K562 (cell line): ENCODE results near the gene SOX12. TPM values are rescaled to one million over a fixed set of nuclear protein-coding genes. Genes with fewer than 3 reads are reported as not detected.

Experiments
- ESRRB ChIP-seq: fragments of 250-450 bp; sonication (Bioruptor Pico); IDR thresholded peaks from 2 replicates; pipeline ENCODE4 v1.5.0; 2020; ENCODE audit warnings: mild to moderate bottlenecking, moderate library complexity, borderline replicate concordance
- HCFC1 ChIP-seq: IDR thresholded peaks from 2 replicates; pipeline ENCODE4 v1.6.1; 2012; ENCODE audit warnings: low read depth, low read length, improper control_type of control experiment
- MAFK ChIP-seq: IDR thresholded peaks from 2 replicates; pipeline ENCODE4 v1.6.1; 2011; ENCODE audit warnings: low read length, improper control_type of control experiment
- MAZ ChIP-seq, 2 experiments: fragments of 450-650 bp in 1 of 2; sonication (generic) in 1 of 2; formaldehyde crosslinking; IDR thresholded peaks in 1 of 2; conservative IDR thresholded peaks in 1 of 2; 2 replicates each; pipeline versions ENCODE4 v1.4.0 to v1.5.0; 2020; ENCODE audit warnings: mild to moderate bottlenecking in 1 of 2, missing genetic modification reagents in 1 of 2
- RAD21 ChIP-seq, 2 experiments: fragments of 250-450 bp in 1 of 2; fragments of 450-650 bp in 1 of 2; sonication (Bioruptor Pico) in 1 of 2; formaldehyde crosslinking in 1 of 2; IDR thresholded peaks in 1 of 2; conservative IDR thresholded peaks in 1 of 2; 2 replicates each; pipeline versions ENCODE4 v1.4.0 to v1.8.0; 2020 to 2022; ENCODE audit warnings: mild to moderate bottlenecking in 2 of 2, moderate library complexity in 1 of 2
- RB1 ChIP-seq: fragments of 450-650 bp; IDR thresholded peaks from 2 replicates; pipeline ENCODE4 v1.6.1; 2017; ENCODE audit warnings: low read depth, mild to moderate bottlenecking
- SP1 ChIP-seq: sonication (generic); formaldehyde crosslinking; IDR thresholded peaks from 2 replicates; pipeline ENCODE4 v1.8.1; 2022; ENCODE audit warnings: mild to moderate bottlenecking, missing genetic modification reagents
- ZNF778 ChIP-seq: fragments of 450-650 bp; formaldehyde crosslinking; IDR thresholded peaks from 2 replicates; pipeline ENCODE4 v1.4.0; 2020; ENCODE audit warnings: mild to moderate bottlenecking, moderate library complexity
- polyA plus RNA-seq, 8 experiments: library from polyadenylated mRNA; depleted of rRNA in 4 of 8; stranded (reverse) in 5 of 8; unstranded in 3 of 8; fragments of >200 nt; fragmentation: Nextera tagmentation in 2 of 8; fragmentation: Illumina TruSeq in 1 of 8; extraction: Ambion mirVana in 2 of 8; extraction: Trizol in 1 of 8; gene quantifications; 2 replicates each; pipeline versions ENCODE4 v1.2.1 to v1.2.3, GENCODE V29; 2011 to 2014; ENCODE audit warnings: inconsistent platforms in 1 of 8, missing spikeins in 1 of 8
- total RNA-seq, 7 experiments: library from RNA; depleted of rRNA in 6 of 7; stranded (reverse); fragments of >200 nt in 6 of 7; fragmentation: Illumina TruSeq in 2 of 7; extraction: Trizol in 2 of 7; gene quantifications; 2 replicates each; pipeline versions ENCODE4 v1.2.1 to v1.2.3, GENCODE V29; 2011 to 2021; ENCODE audit warnings: low replicate concordance in 1 of 7
- TF ChIP-seq, protein P1 (sequence below): sonication (generic); formaldehyde crosslinking; IDR thresholded peaks from 2 replicates; pipeline ENCODE4 v1.8.0; 2022; ENCODE audit warnings: mild to moderate bottlenecking, missing genetic modification reagents, borderline replicate concordance
- TF ChIP-seq, protein P2 (sequence below): fragments of 450-650 bp; formaldehyde crosslinking; IDR thresholded peaks from 2 replicates; pipeline ENCODE4 v1.4.0; 2020; ENCODE audit warnings: mild to moderate bottlenecking
- TF ChIP-seq, protein P3 (sequence below): fragments of 450-650 bp; formaldehyde crosslinking; IDR thresholded peaks from 2 replicates; pipeline ENCODE4 v1.4.0; 2020; ENCODE audit warnings: mild to moderate bottlenecking, moderate library complexity

Gene SOX12
- total and polyA plus RNA-seq, 9 of the 15 experiments (the other 6 are each of a cell fraction or from before 2014, with no cell fraction given), result 0.42 to 26.3 (median 2.6) TPM

DNA sequence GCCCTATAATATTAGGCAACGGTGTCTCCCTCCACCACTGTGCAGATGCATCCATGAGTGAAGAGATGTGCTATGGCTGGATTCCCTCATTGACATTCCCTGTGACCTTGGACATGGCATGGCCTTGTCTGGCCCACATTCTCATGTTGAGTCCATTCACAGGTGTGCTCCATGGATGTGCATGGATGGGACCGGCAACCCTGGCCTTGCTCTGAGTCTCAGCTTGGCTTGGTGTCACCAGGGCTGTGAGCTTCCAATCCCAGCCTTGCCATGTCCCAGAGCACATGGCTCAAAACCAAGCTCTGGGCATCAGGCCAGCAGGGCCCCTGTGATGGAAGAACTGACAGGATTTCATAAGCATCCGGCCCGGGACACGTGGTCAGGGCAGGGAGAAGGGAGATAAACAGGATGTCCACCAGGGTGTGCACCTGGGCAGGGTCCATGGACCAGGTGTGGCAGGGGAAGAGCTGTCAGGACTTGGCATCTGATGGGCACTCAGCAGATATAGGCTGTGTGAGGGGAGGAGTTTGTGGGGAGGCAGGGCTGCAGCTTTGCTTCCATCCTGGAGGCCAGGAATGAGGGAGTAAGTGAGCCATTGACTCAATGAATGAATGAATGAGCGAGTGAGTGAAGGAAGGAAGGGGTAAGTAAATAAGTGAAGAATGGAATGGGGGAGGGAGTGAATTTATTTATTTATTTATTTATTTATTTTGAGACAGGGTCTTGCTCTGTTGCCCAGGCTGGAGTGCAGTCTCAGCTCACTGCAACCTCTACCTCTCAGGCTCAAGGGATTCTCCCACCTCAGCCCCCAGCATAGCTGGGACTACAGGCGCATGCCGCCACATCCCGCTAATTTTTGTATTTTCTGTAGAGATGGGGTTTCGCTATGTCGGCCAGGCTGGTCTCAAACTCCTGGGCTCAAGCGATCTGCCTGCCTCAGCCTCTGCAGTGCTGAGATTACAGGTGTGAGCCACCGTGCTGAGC is 37.2 kb downstream of the SOX12 start (continued):
- TF ChIP-seq RAD21 (CRISPR knock-in tag; conservative IDR thresholded peaks at IDR 0.05 in 1 of 2, IDR thresholded peaks at IDR 0.05 in 1 of 2) (peak; percentile 55 to 64), ESRRB (CRISPR knock-in tag) (no peak), SP1 (CRISPR knock-in tag) (no peak), MAFK (no peak), HCFC1 (no peak), MAZ (CRISPR knock-in tag; conservative IDR thresholded peaks at IDR 0.05 in 1 of 2, IDR thresholded peaks at IDR 0.05 in 1 of 2) (0 out of 4 replicates have a peak, but pooled peaks of 1 of the 2 experiments have one; percentile 42), ZNF778 (CRISPR knock-in tag) (no peak), RB1 (no peak)
- TF ChIP-seq, protein P1, sequence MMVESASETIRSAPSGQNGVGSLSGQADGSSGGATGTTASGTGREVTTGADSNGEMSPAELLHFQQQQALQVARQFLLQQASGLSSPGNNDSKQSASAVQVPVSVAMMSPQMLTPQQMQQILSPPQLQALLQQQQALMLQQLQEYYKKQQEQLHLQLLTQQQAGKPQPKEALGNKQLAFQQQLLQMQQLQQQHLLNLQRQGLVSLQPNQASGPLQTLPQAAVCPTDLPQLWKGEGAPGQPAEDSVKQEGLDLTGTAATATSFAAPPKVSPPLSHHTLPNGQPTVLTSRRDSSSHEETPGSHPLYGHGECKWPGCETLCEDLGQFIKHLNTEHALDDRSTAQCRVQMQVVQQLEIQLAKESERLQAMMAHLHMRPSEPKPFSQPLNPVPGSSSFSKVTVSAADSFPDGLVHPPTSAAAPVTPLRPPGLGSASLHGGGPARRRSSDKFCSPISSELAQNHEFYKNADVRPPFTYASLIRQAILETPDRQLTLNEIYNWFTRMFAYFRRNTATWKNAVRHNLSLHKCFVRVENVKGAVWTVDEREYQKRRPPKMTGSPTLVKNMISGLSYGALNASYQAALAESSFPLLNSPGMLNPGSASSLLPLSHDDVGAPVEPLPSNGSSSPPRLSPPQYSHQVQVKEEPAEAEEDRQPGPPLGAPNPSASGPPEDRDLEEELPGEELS (CRISPR knock-in tag), result no peak
- TF ChIP-seq, protein P2, sequence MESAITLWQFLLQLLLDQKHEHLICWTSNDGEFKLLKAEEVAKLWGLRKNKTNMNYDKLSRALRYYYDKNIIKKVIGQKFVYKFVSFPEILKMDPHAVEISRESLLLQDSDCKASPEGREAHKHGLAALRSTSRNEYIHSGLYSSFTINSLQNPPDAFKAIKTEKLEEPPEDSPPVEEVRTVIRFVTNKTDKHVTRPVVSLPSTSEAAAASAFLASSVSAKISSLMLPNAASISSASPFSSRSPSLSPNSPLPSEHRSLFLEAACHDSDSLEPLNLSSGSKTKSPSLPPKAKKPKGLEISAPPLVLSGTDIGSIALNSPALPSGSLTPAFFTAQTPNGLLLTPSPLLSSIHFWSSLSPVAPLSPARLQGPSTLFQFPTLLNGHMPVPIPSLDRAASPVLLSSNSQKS, result no peak
- TF ChIP-seq, protein P3, sequence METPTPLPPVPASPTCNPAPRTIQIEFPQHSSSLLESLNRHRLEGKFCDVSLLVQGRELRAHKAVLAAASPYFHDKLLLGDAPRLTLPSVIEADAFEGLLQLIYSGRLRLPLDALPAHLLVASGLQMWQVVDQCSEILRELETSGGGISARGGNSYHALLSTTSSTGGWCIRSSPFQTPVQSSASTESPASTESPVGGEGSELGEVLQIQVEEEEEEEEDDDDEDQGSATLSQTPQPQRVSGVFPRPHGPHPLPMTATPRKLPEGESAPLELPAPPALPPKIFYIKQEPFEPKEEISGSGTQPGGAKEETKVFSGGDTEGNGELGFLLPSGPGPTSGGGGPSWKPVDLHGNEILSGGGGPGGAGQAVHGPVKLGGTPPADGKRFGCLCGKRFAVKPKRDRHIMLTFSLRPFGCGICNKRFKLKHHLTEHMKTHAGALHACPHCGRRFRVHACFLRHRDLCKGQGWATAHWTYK, result peak; percentile 93
